ENCODE results near the gene ENTHD1. TPM values are rescaled to one million over a fixed set of nuclear protein-coding genes. Genes with fewer than 3 reads are reported as not detected.

The ENTHD1 gene
- total RNA-seq, 1 donor from 2014 or later = not detected

- Mint-ChIP-seq H3K9me3 (ENCODE audit: unreplicated experiment) (no peaks in the 10 kb centered on the region), H3K27me3 (ENCODE audit: unreplicated experiment) (no peaks in the 10 kb centered on the region), H3K36me3 (ENCODE audit: low read depth, unreplicated experiment) (no peaks in the 10 kb centered on the region), H3K27ac (ENCODE audit: unreplicated experiment) (no peak overlapping the region), H3K4me1 (ENCODE audit: unreplicated experiment) (peaks cover 18% of the 10 kb centered on the region), H3K4me3 (ENCODE audit: unreplicated experiment) (no peak overlapping the region)
- DNase-seq (ENCODE audit: low spot score) = no peak
- no peak for TF ChIP-seq CTCF (IDR thresholded peaks at IDR 0.05; ENCODE audit: unreplicated experiment)
Observed at GRCh38 chr22:39935612-39936011, 42.1 kb upstream of the ENTHD1 start.

- Mint-ChIP-seq H3K27ac (ENCODE audit: unreplicated experiment) (no peak overlapping the region), H3K4me3 (ENCODE audit: unreplicated experiment) (no peak overlapping the region), H3K9me3 (ENCODE audit: unreplicated experiment) (no peaks in the 10 kb centered on the region), H3K4me1 (ENCODE audit: unreplicated experiment) (peaks cover 14% of the 10 kb centered on the region), H3K36me3 (ENCODE audit: low read depth, unreplicated experiment) (no peaks in the 10 kb centered on the region), H3K27me3 (ENCODE audit: unreplicated experiment) (no peaks in the 10 kb centered on the region)
- no peak for TF ChIP-seq CTCF (IDR thresholded peaks at IDR 0.05; ENCODE audit: unreplicated experiment)
- no peak for DNase-seq (ENCODE audit: low spot score)
Observed at GRCh38 chr22:39935116-39935515, 41.6 kb upstream of the ENTHD1 start.

GRCh38 chr22:39933741-39934140 is 40.2 kb upstream of the ENTHD1 start:
- H3K4me1 Mint-ChIP-seq (ENCODE audit: unreplicated experiment) = peaks cover 14% of the 10 kb centered on the region
- H3K4me3 Mint-ChIP-seq (ENCODE audit: unreplicated experiment) = no peak overlapping the region
- no peaks in the 10 kb centered on the region for H3K9me3 Mint-ChIP-seq (ENCODE audit: unreplicated experiment)

GRCh38 chr22:39932918-39933649 is 39.5 kb upstream of the ENTHD1 start:
- H3K4me1 Mint-ChIP-seq (ENCODE audit: unreplicated experiment) = peaks cover 12% of the 10 kb centered on the region
- no peak overlapping the region for H3K4me3 Mint-ChIP-seq (ENCODE audit: unreplicated experiment)
- no peaks in the 10 kb centered on the region for H3K36me3 Mint-ChIP-seq (ENCODE audit: low read depth, unreplicated experiment)
- H3K27ac Mint-ChIP-seq (ENCODE audit: unreplicated experiment) = no peak overlapping the region
- peak; percentile 55 for DNase-seq (ENCODE audit: low spot score)
- TF ChIP-seq CTCF (IDR thresholded peaks at IDR 0.05; ENCODE audit: unreplicated experiment) = peak; percentile 86
- H3K9me3 Mint-ChIP-seq (ENCODE audit: unreplicated experiment) = no peaks in the 10 kb centered on the region
- no peaks in the 10 kb centered on the region for H3K27me3 Mint-ChIP-seq (ENCODE audit: unreplicated experiment)

More at GRCh38 chr22:39933741-39934140, 40.2 kb upstream of the ENTHD1 start:
- Mint-ChIP-seq H3K27ac (ENCODE audit: unreplicated experiment) (no peak overlapping the region), H3K36me3 (ENCODE audit: low read depth, unreplicated experiment) (no peaks in the 10 kb centered on the region), H3K27me3 (ENCODE audit: unreplicated experiment) (no peaks in the 10 kb centered on the region)
- no peak for TF ChIP-seq CTCF (IDR thresholded peaks at IDR 0.05; ENCODE audit: unreplicated experiment)
- no peak for DNase-seq (ENCODE audit: low spot score)

GRCh38 chr22:39932166-39932565 is 38.6 kb upstream of the ENTHD1 start:
- Mint-ChIP-seq H3K36me3 (ENCODE audit: low read depth, unreplicated experiment) (no peaks in the 10 kb centered on the region), H3K9me3 (ENCODE audit: unreplicated experiment) (no peaks in the 10 kb centered on the region), H3K27ac (ENCODE audit: unreplicated experiment) (no peak overlapping the region), H3K4me3 (ENCODE audit: unreplicated experiment) (no peak overlapping the region), H3K27me3 (ENCODE audit: unreplicated experiment) (no peaks in the 10 kb centered on the region), H3K4me1 (ENCODE audit: unreplicated experiment) (peaks cover 16% of the 10 kb centered on the region)
- no peak for TF ChIP-seq CTCF (IDR thresholded peaks at IDR 0.05; ENCODE audit: unreplicated experiment)
- no peak for DNase-seq (ENCODE audit: low spot score)

Data from endothelial cell (in vitro differentiated cells).